KMS-11 (cell line): ENCODE results near the gene UBR2.
"Not testable (repeated sequence)": the region's sequence is repeated elsewhere in the genome, so short reads cannot be mapped to it uniquely, and the experiment has no call there.

Experiments
- H2AFZ ChIP-seq: fragments of 200-600 bp; sonication (generic); 2 replicates; pipeline ENCODE4 v1.6.1; 2016; ENCODE audit warnings: antibody characterized with exemption, mixed run types, low read depth
- H3K27ac ChIP-seq: fragments of 200-600 bp; sonication (generic); 2 replicates; pipeline ENCODE4 v1.6.1; 2016; ENCODE audit warnings: mild to moderate bottlenecking, mixed run types
- H3K27me3 ChIP-seq: fragments of 200-600 bp; sonication (generic); 2 replicates; pipeline ENCODE4 v1.6.1; 2017; ENCODE audit warnings: mild to moderate bottlenecking, low read depth, mixed run types, moderate library complexity; ENCODE audit not compliant: insufficient read depth
- H3K36me3 ChIP-seq: fragments of 200-600 bp; sonication (generic); 2 replicates; pipeline ENCODE4 v1.6.1; 2017; ENCODE audit warnings: mild to moderate bottlenecking, mixed run types; ENCODE audit not compliant: insufficient read depth
- H3K4me1 ChIP-seq: fragments of 200-600 bp; sonication (generic); 2 replicates; pipeline ENCODE4 v1.6.1; 2016; ENCODE audit warnings: mild to moderate bottlenecking, low read depth, mixed run types; ENCODE audit not compliant: poor library complexity, severe bottlenecking
- H3K4me2 ChIP-seq: fragments of 200-600 bp; sonication (generic); 2 replicates; pipeline ENCODE4 v1.7.0; 2016; ENCODE audit warnings: mild to moderate bottlenecking, mixed run types
- H3K4me3 ChIP-seq: fragments of 200-600 bp; sonication (generic); IDR thresholded peaks from 2 replicates; pipeline ENCODE4 v1.6.1; 2017; ENCODE audit warnings: low read depth, low read length, mixed read lengths; ENCODE audit not compliant: insufficient read depth
- H3K79me2 ChIP-seq: fragments of 200-600 bp; sonication (generic); 2 replicates; pipeline ENCODE4 v1.6.1; 2016; ENCODE audit warnings: low read depth, mixed run types; ENCODE audit not compliant: insufficient read depth
- H3K9ac ChIP-seq: fragments of 200-600 bp; sonication (generic); 2 replicates; pipeline ENCODE4 v1.6.1; 2016; ENCODE audit warnings: mild to moderate bottlenecking, mixed run types
- H4K20me1 ChIP-seq: fragments of 200-600 bp; sonication (generic); 2 replicates; pipeline ENCODE4 v1.6.1; 2016; ENCODE audit warnings: mild to moderate bottlenecking, mixed run types; ENCODE audit not compliant: insufficient read depth
- CTCF ChIP-seq: fragments of 200-600 bp; sonication (generic); conservative IDR thresholded peaks from 2 replicates; pipeline ENCODE4 v1.6.1; 2017; ENCODE audit warnings: low read depth, mild to moderate bottlenecking, antibody characterized with exemption, low read length, moderate library complexity, mixed read lengths

Gene UBR2

GRCh38 chr6:42562788-42563405 lies 932 bp upstream of the UBR2 start:
- Histone ChIP-seq H2AFZ (peak overlapping the region; percentile 51), H3K4me1 (peaks cover 17% of the 10 kb centered on the region), H3K36me3 (no peaks in the 10 kb centered on the region), H4K20me1 (no peaks in the 10 kb centered on the region), H3K27ac (no peak overlapping the region), H3K27me3 (no peaks in the 10 kb centered on the region), H3K9ac (no peak overlapping the region), H3K4me2 (peak overlapping the region; percentile 65), H3K4me3 (no peak overlapping the region), H3K79me2 (peaks cover 35% of the 10 kb centered on the region)
- TF ChIP-seq CTCF = no peak

GRCh38 chr6:42564506-42564825 lies 637 bp downstream of the UBR2 start:
- H3K27ac ChIP-seq = peak overlapping the region; percentile 71
- peaks cover 48% of the 10 kb centered on the region for H3K79me2 ChIP-seq
- TF ChIP-seq CTCF = no peak
- peak overlapping the region; percentile 51; the same call in 1 of the 2 replicates for H2AFZ ChIP-seq
- no peak overlapping the region for H3K4me3 ChIP-seq
- peak overlapping the region; percentile 76; the same call in 1 of the 2 replicates for H3K9ac ChIP-seq
- H3K4me2 ChIP-seq = peak overlapping the region; percentile 97
- no peaks in the 10 kb centered on the region for H3K27me3 ChIP-seq
- H3K36me3 ChIP-seq = no peaks in the 10 kb centered on the region
- H4K20me1 ChIP-seq = no peaks in the 10 kb centered on the region
- peaks cover 25% of the 10 kb centered on the region for H3K4me1 ChIP-seq

GRCh38 chr6:42565823-42566613 lies 2.2 kb downstream of the UBR2 start:
- no peak overlapping the region for H3K4me3 ChIP-seq
- H3K79me2 ChIP-seq = peaks cover 63% of the 10 kb centered on the region
- peak overlapping the region; percentile 97 for H3K4me2 ChIP-seq
- no peaks in the 10 kb centered on the region for H3K36me3 ChIP-seq
- no peaks in the 10 kb centered on the region for H4K20me1 ChIP-seq
- peak overlapping the region; percentile 76; the same call in 1 of the 2 replicates for H3K9ac ChIP-seq
- H3K27ac ChIP-seq = peak overlapping the region; percentile 71
- H2AFZ ChIP-seq = 0 out of 2 replicates have a peak overlapping the region, but pooled peaks have one; percentile 23
- H3K4me1 ChIP-seq = peaks cover 34% of the 10 kb centered on the region
- TF ChIP-seq CTCF = no peak
- no peaks in the 10 kb centered on the region for H3K27me3 ChIP-seq

GRCh38 chr6:42566614-42567208 lies 2.9 kb downstream of the UBR2 start:
- Histone ChIP-seq H3K4me2 (peak overlapping the region; percentile 8; the same call in 1 of the 2 replicates), H4K20me1 (no peaks in the 10 kb centered on the region), H3K27ac (no peak overlapping the region)

GRCh38 chr6:42567237-42567636 lies 3.4 kb downstream of the UBR2 start:
- Histone ChIP-seq H3K79me2 (peaks cover 73% of the 10 kb centered on the region), H3K4me2 (peak overlapping the region; percentile 8; the same call in 1 of the 2 replicates), H3K4me1 (peaks cover 41% of the 10 kb centered on the region)
- H3K9ac ChIP-seq, H2AFZ ChIP-seq, H3K4me3 ChIP-seq, H4K20me1 ChIP-seq, H3K36me3 ChIP-seq, H3K27me3 ChIP-seq, H3K27ac ChIP-seq: not testable (repeated sequence)

More at GRCh38 chr6:42566614-42567208, 2.9 kb downstream of the UBR2 start:
- no peaks in the 10 kb centered on the region for H3K27me3 ChIP-seq
- no peak for TF ChIP-seq CTCF
- no peak overlapping the region for H2AFZ ChIP-seq
- no peaks in the 10 kb centered on the region for H3K36me3 ChIP-seq
- no peak overlapping the region for H3K9ac ChIP-seq
- no peak overlapping the region for H3K4me3 ChIP-seq
- H3K4me1 ChIP-seq = peaks cover 38% of the 10 kb centered on the region
- peaks cover 69% of the 10 kb centered on the region for H3K79me2 ChIP-seq
